HepG2 (cell line): Measurements from ENCODE around the gene PRKACA. TPM values are rescaled to one million over a fixed set of nuclear protein-coding genes. Genes with fewer than 3 reads are reported as not detected.

Experiments
- ATAC-seq: fragments of 200-7000 bp; cut with Tn5 transposase; 3 replicates; pipeline ENCODE4 v1.9.1; 2020; ENCODE audit warnings: mild to moderate bottlenecking, moderate library complexity
- BruUV-seq: library from RNA; stranded (reverse); fragments of 400-500 nt; replicated peaks from 2 replicates; lab custom pipeline; 2021; lab: Mats Ljungman, UMichigan
- CTCF ChIA-PET: fragments of 300-600 bp; formaldehyde crosslinking; extraction: SDS; loops from one replicate; lab custom pipeline; 2021; ENCODE audit warnings: low total read pairs, inconsistent platforms, low intra/inter-chr PET ratio; lab: Yijun Ruan, JAX
- POLR2A ChIA-PET: fragments of 350-600 bp; sonication (Branson Sonifier 250); formaldehyde crosslinking; loops from one replicate; lab custom pipeline; 2020; ENCODE audit warnings: antibody characterized with exemption, inconsistent platforms; lab: Yijun Ruan, JAX
- DNase-seq: peaks from one replicate; pipeline ENCODE4 v3.0.0-alpha.2; 2015; ENCODE audit warnings: low spot score
- FAIRE-seq: peaks from 3 replicates; lab custom pipeline; 2011; peaks lifted over from hg19 to GRCh38; lab: Jason Lieb, UNC
- H2AFZ ChIP-seq: one replicate; pipeline ENCODE4 v1.6.1; 2011; ENCODE audit warnings: low read length, inconsistent platforms
- H3K27ac ChIP-seq: fragments of 300-600 bp; 3 replicates; pipeline ENCODE4 v1.8.0; 2011; ENCODE audit warnings: mixed run types, mild to moderate bottlenecking, mixed read lengths, low read length, inconsistent platforms; ENCODE audit not compliant: insufficient read depth; ENCODE audit errors: extremely low read length
- H3K27me3 ChIP-seq, 2 experiments: fragments of 200-600 bp in 1 of 2; 2 replicates in 1 of 2; 3 replicates in 1 of 2; pipeline versions ENCODE4 v1.6.0 to v1.8.0; 2011; ENCODE audit warnings: low read length in 2 of 2, mild to moderate bottlenecking in 2 of 2, moderate library complexity in 2 of 2, inconsistent platforms in 1 of 2; ENCODE audit not compliant: insufficient read depth in 2 of 2, control insufficient read depth in 1 of 2
- H3K36me3 ChIP-seq, 2 experiments: fragments of 200-600 bp in 1 of 2; replicated peaks in 1 of 2; 2 replicates in 1 of 2; 3 replicates in 1 of 2; pipeline versions ENCODE4 v1.5.1 to v1.8.0; 2011; ENCODE audit warnings: low read length in 2 of 2, inconsistent platforms in 1 of 2; ENCODE audit not compliant: insufficient read depth in 2 of 2, control insufficient read depth in 1 of 2
- H3K4me1 ChIP-seq: 2 replicates; pipeline ENCODE4 v1.5.1; 2012; ENCODE audit warnings: low read length, inconsistent platforms; ENCODE audit not compliant: insufficient read depth
- H3K4me2 ChIP-seq: 2 replicates; pipeline ENCODE4 v1.6.0; 2011; ENCODE audit warnings: low read depth, low read length, inconsistent platforms
- H3K4me3 ChIP-seq, 3 experiments: fragments of 200-600 bp in 1 of 3; sonication (generic), shearing (Covaris generic) in 1 of 3; replicated peaks in 1 of 3; 2 replicates each; pipeline ENCODE4 v1.5.1; 2011 to 2016; ENCODE audit warnings: low read length in 3 of 3, inconsistent platforms in 2 of 3, low read depth in 2 of 3, mild to moderate bottlenecking in 2 of 3, control low read depth in 1 of 3, mixed read lengths in 1 of 3; ENCODE audit not compliant: insufficient read depth in 1 of 3
- H3K79me2 ChIP-seq: one replicate; pipeline ENCODE4 v1.6.1; 2011; ENCODE audit warnings: low read length, inconsistent platforms; ENCODE audit not compliant: insufficient read depth
- H3K9ac ChIP-seq: 2 replicates; pipeline ENCODE4 v1.6.0; 2011; ENCODE audit warnings: mild to moderate bottlenecking, low read depth, low read length, inconsistent platforms; ENCODE audit not compliant: insufficient read depth
- H3K9me3 ChIP-seq: 2 replicates; pipeline ENCODE4 v1.5.1; 2012; ENCODE audit warnings: mild to moderate bottlenecking, low read length
- H4K20me1 ChIP-seq: 2 replicates; pipeline ENCODE4 v1.6.0; 2011; ENCODE audit warnings: inconsistent platforms, mild to moderate bottlenecking, low read length, moderate library complexity; ENCODE audit not compliant: insufficient read depth
- ATF7-NPFF ChIP-seq: sonication (generic); formaldehyde crosslinking; IDR thresholded peaks from 2 replicates; pipeline ENCODE4 v1.8.1; 2023; ENCODE audit warnings: mild to moderate bottlenecking, low read depth, missing genetic modification reagents, moderate library complexity
- DMAP1 ChIP-seq: IDR thresholded peaks from 2 replicates; pipeline ENCODE4 v1.6.1; 2016
- ELF1 ChIP-seq: sonication (generic); formaldehyde crosslinking; IDR thresholded peaks from 2 replicates; pipeline ENCODE4 v1.4.0; 2020; ENCODE audit warnings: missing genetic modification reagents
- GATAD1 ChIP-seq: IDR thresholded peaks from 2 replicates; pipeline ENCODE4 v1.6.1; 2016; ENCODE audit warnings: missing genetic modification reagents, missing compliant biosample characterization
- JDP2 ChIP-seq: sonication (generic); formaldehyde crosslinking; IDR thresholded peaks from 2 replicates; pipeline ENCODE4 v1.8.1; 2022; ENCODE audit warnings: missing genetic modification reagents, borderline replicate concordance
- KLF16 ChIP-seq, 2 experiments: sonication (generic) in 1 of 2; formaldehyde crosslinking in 1 of 2; IDR thresholded peaks; 2 replicates each; pipeline versions ENCODE4 v1.6.1 to v1.8.0; 2016 to 2023; ENCODE audit warnings: missing genetic modification reagents in 2 of 2, missing compliant biosample characterization in 1 of 2
- NR0B2 ChIP-seq: sonication (generic); formaldehyde crosslinking; IDR thresholded peaks from 2 replicates; pipeline ENCODE4 v1.4.0; 2020; ENCODE audit warnings: mild to moderate bottlenecking, missing genetic modification reagents
- PCBP1 ChIP-seq: fragments of 200-400 bp; formaldehyde crosslinking; IDR thresholded peaks from 2 replicates; pipeline ENCODE4 v1.6.1; 2017; ENCODE audit warnings: mild to moderate bottlenecking, low read depth, low read length, borderline replicate concordance
- RFX5 ChIP-seq: IDR thresholded peaks from 2 replicates; pipeline ENCODE4 v1.6.1; 2011; ENCODE audit warnings: low read depth, low read length, improper control_type of control experiment
- THAP11 ChIP-seq: IDR thresholded peaks from 2 replicates; pipeline ENCODE4 v1.6.1; 2016; ENCODE audit warnings: missing biosample characterization, missing genetic modification reagents
- YEATS4 ChIP-seq: sonication (generic); formaldehyde crosslinking; IDR thresholded peaks from 2 replicates; pipeline ENCODE4 v1.4.0; 2020; ENCODE audit warnings: missing genetic modification reagents, borderline replicate concordance
- ZBTB20 ChIP-seq: sonication (generic); formaldehyde crosslinking; IDR thresholded peaks from 2 replicates; pipeline ENCODE4 v1.8.1; 2023; ENCODE audit warnings: missing genetic modification reagents, low read depth, mild to moderate bottlenecking, borderline replicate concordance
- ZC3H4 ChIP-seq: sonication (generic); formaldehyde crosslinking; IDR thresholded peaks from 2 replicates; pipeline ENCODE4 v1.4.0; 2020; ENCODE audit warnings: missing genetic modification reagents, borderline replicate concordance
- ZNF501 ChIP-seq: sonication (generic); formaldehyde crosslinking; IDR thresholded peaks from 2 replicates; pipeline ENCODE4 v1.5.1; 2020; ENCODE audit warnings: mild to moderate bottlenecking, moderate library complexity, missing genetic modification reagents
- ZNF567 ChIP-seq: sonication (generic); formaldehyde crosslinking; IDR thresholded peaks from 2 replicates; pipeline ENCODE4 v1.8.1; 2023; ENCODE audit warnings: mild to moderate bottlenecking, missing genetic modification reagents, borderline replicate concordance
- ZNF687 ChIP-seq: sonication (generic); formaldehyde crosslinking; IDR thresholded peaks from 2 replicates; pipeline ENCODE4 v1.5.1; 2020; ENCODE audit warnings: mild to moderate bottlenecking, missing genetic modification reagents, moderate library complexity
- WGBS: methylation state at CpG from one replicate; pipeline ENCODE4 v1.1.6; 2017; ENCODE audit warnings: low lambda C conversion rate; 5-methylcytosine and 5-hydroxymethylcytosine counted together
- in situ Hi-C: cut with HindIII; loops from 2 replicates; pipeline ENCODE4 v1.10.0; 2017; ENCODE audit warnings: low pct_unique_long_range_greater_than_20kb; ENCODE audit not compliant: extremely low pct_ligation_motif_present
- intact Hi-C: fragments of 100-400 bp; cut with micrococcal nuclease; formaldehyde crosslinking; loops from one replicate; pipeline ENCODE4 v1.10.0; 2022; ENCODE audit not compliant: unreplicated experiment
- polyA plus RNA-seq, 8 experiments: library from polyadenylated mRNA; depleted of rRNA in 3 of 8; stranded (reverse) in 7 of 8; unstranded in 1 of 8; fragments of >200 nt; fragmentation: Illumina TruSeq in 4 of 8; extraction: Trizol in 4 of 8; gene quantifications; 2 replicates each; pipeline versions ENCODE4 v1.2.1 to v1.2.3, GENCODE V29; 2011 to 2016; ENCODE audit warnings: low read depth in 4 of 8, missing spikeins in 1 of 8, mixed read lengths in 1 of 8; ENCODE audit not compliant: insufficient read depth in 1 of 8
- total RNA-seq, 5 experiments: library from RNA; depleted of rRNA; stranded (reverse); fragments of >200 nt; fragmentation: Illumina TruSeq; extraction: Trizol; gene quantifications; 2 replicates each; pipeline ENCODE4 v1.2.3, GENCODE V29; 2016; ENCODE audit warnings: low read depth in 1 of 5
- TF ChIP-seq, protein P1 (sequence below): sonication (generic); IDR thresholded peaks from 2 replicates; pipeline ENCODE4 v1.6.1; 2016; ENCODE audit warnings: low read depth, borderline replicate concordance
- TF ChIP-seq, protein P2 (sequence below): sonication (generic); formaldehyde crosslinking; IDR thresholded peaks from 2 replicates; pipeline ENCODE4 v1.5.0; 2020; ENCODE audit warnings: mild to moderate bottlenecking, low read depth, missing genetic modification reagents, borderline replicate concordance

Gene PRKACA
- total and polyA plus RNA-seq, 2 of the 13 experiments (the other 11 are each of a cell fraction or from before 2014, with no cell fraction given) = 11.0 to 18.2 TPM

DNA sequence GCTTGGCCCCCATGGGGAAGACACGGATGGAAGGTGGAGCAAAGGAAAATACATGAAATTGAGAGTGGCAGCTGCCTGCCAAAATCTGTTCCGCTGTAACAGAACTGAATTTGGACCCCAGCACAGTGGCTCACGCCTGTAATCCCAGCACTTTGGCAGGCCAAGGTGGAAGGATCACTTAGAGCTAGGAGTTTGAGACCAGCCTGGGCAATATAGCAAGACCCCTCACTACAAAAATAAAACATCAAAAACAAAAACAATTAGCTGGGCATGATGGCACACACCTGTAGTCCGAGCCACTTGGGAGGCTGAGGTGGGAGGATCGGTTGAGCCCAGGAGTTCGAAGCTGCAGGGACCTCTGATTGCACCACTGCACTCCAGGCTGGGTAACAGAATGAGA is 65.1 kb downstream of the PRKACA start:
- FAIRE-seq (no peak), DNase-seq (no peak), ATAC-seq (no peak)
- Histone ChIP-seq H3K79me2 (no peaks in the 10 kb centered on the region), H3K4me3 (no peak overlapping the region), H3K4me1 (no peaks in the 10 kb centered on the region), H3K27me3 (no peaks in the 10 kb centered on the region), H2AFZ (no peak overlapping the region), H3K9me3 (peaks cover 4% of the 10 kb centered on the region), H3K36me3 (no peaks in the 10 kb centered on the region), H4K20me1 (no peaks in the 10 kb centered on the region), H3K27ac (no peak overlapping the region), H3K9ac (no peak overlapping the region), H3K4me2 (no peak overlapping the region)
- no peak for TF ChIP-seq PCBP1
- TF ChIP-seq DMAP1 (CRISPR knock-in tag) = no peak
- TF ChIP-seq ZNF501 (CRISPR knock-in tag) = no peak
- no peak for TF ChIP-seq ELF1 (CRISPR knock-in tag)
- no peak for TF ChIP-seq NR0B2
- TF ChIP-seq ZBTB20 = no peak
- no peak for TF ChIP-seq THAP11 (CRISPR knock-in tag)
- TF ChIP-seq GATAD1 = no peak
- TF ChIP-seq, protein P1, sequence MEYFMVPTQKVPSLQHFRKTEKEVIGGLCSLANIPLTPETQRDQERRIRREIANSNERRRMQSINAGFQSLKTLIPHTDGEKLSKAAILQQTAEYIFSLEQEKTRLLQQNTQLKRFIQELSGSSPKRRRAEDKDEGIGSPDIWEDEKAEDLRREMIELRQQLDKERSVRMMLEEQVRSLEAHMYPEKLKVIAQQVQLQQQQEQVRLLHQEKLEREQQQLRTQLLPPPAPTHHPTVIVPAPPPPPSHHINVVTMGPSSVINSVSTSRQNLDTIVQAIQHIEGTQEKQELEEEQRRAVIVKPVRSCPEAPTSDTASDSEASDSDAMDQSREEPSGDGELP = no peak
- TF ChIP-seq ZC3H4 = no peak
- TF ChIP-seq KLF16 (CRISPR knock-in tag; IDR thresholded peaks at IDR 0.05) = no peak
- TF ChIP-seq YEATS4 (CRISPR knock-in tag) = no peak
- no peak for TF ChIP-seq ATF7-NPFF (CRISPR knock-in tag)
- no peak for TF ChIP-seq ZNF567 (CRISPR knock-in tag)
- no peak for TF ChIP-seq JDP2 (CRISPR knock-in tag)
- no peak for TF ChIP-seq ZNF687 (CRISPR knock-in tag)
- TF ChIP-seq, protein P2, sequence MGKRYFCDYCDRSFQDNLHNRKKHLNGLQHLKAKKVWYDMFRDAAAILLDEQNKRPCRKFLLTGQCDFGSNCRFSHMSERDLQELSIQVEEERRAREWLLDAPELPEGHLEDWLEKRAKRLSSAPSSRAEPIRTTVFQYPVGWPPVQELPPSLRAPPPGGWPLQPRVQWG (CRISPR knock-in tag) = no peak
- TF ChIP-seq RFX5 = no peak
- ChIA-PET CTCF (no interaction called here), POLR2A (interaction anchor here (1.1 kb wide), 1 partner anchor 19 kb away, joined by 3 read pairs; no protein-coding TSS in a partner anchor)
- in situ Hi-C loops = loop anchor here (25.0 kb wide), 1 partner anchor 290 kb away; the partner anchor contains the start of genes C19orf53 and MRI1
- intact Hi-C loops = no loop called here
- BruUV-seq = no TSS peak
- WGBS = 85% methylated on average over 6 of the region's 6 CpGs
